NCI-H2196 treated with DMSO at 0.1 percent for 48 hours (cell line): ENCODE results near the gene LRRN3.
A peak's percentile ranks its signal among the peaks of the same experiment; 100 is the strongest.

Experiments
- DNase-seq: peaks from one replicate; lab custom pipeline; 2025; ENCODE audit not compliant: unreplicated experiment; lab: John Stamatoyannopoulos, UW

Gene LRRN3

GRCh38 chr7:111077001-111077400 is 13.9 kb upstream of the LRRN3 start:
- DNase-seq = no peak

DNA sequence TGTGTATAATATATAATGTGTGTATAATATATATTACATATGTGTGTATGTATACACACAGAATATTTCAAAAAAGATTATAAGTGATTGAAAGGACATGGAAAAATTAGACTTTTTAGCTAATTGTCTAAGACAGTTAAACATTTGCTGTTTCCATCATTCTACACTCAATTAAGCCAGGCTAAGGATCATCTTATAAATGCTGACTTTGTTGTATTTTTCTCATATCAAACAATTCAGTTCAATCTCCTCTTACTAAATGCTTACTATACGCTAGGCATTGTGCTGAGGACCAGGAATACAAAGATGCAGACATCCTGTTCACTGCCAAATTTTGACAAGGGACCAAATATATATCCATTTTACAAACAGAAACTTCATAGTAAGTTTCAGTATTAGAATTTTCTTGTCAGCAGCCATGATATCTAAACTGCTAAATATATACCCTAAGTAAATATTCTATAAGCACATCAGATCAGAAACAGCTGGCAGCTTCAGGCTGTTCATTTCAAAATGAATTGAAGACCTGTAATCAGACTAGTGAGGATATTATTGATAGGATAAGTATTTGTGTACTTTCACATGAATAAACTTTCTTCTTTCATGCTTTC is 10.3 kb upstream of the LRRN3 start:
- DNase-seq = no peak

DNA sequence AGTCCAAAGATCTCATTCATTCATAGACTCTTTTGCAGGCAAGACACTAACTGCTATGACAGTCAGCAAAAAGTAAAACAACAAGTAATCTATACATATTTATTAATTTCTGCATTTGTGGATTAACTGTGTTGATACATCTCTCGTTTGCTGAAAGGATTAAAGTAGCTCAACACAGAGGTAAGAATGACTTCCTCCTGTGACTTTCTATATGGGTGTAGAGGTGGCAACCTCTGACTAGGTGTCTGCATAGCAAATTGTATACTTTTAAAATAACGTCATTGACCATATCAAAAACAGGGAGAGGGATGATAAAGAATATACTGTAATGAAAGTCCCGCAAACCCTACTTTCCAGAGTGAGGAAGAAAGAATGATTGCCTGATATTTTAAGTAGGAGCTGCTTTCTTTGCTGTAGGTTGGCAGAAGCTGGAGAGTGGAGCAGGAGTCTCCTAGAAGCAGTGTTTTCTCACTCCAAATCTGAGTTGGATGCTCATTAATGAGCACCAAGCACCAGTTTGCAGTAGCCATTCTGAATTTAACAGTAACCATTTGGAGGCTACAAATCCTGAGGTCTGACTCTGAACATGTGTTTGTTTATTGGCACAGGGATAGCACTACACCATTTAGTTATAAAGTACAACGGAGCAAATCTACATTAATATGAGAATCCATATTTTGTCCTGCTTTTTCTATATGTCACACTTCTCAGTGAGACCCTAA is 9.2 kb upstream of the LRRN3 start:
- no peak for DNase-seq

DNA sequence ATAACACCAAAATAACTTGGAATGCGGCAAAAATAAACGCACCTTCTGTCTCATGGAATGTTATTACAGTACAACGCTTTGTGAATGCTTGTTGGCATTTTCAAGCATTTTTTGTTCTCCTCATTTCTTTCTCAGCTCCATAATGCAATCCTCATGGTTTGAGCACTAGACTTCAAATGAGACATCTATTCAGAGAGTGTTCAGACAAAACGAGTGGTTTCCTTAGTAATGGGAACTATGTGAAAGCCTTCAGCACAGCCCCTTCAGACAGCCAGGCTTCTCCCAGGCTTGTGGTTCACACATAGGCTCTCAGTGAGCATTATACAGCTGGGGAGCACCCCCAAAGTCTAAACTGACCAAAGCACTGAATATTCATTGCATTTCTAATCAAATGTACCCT is 8.6 kb upstream of the LRRN3 start:
- no peak for DNase-seq

DNA sequence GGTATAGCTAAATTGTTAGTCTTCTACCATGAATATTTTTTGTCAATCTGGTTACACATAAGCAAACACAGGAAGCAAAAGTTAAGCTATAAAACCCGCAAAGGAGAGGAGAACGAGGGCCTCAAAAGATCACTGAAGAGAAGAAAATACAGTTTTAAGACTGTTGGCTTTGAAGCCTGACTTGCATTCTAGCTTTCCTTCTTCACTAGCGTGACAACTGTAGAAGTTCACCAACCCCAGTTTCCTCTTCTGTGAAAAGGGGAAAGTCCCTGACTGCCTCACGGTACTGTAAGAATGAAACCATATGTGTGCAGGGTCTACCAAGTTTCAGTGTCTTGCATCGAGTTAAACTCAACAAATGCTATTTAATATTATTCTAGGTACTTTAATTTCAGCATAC is 7.5 kb upstream of the LRRN3 start:
- no peak for DNase-seq

DNA sequence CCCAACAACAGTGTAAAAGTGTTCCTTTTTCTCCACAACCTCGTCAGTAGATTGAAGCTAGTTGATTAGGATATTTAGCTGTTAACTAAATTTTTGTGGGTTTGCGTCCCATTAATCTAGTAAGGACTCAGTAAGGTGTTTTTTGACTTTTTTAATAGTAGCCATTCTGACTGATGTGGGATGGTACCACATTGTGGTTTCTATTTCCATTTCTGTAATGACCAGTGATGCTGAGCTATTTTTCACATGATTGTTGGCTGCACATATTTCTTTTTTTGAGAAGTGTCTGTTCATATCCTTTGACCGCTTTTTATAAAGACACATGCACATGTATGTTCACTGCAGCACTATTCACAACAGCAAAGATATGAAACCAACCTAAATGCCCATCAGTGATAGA is 5.6 kb upstream of the LRRN3 start:
- DNase-seq = no peak

DNA sequence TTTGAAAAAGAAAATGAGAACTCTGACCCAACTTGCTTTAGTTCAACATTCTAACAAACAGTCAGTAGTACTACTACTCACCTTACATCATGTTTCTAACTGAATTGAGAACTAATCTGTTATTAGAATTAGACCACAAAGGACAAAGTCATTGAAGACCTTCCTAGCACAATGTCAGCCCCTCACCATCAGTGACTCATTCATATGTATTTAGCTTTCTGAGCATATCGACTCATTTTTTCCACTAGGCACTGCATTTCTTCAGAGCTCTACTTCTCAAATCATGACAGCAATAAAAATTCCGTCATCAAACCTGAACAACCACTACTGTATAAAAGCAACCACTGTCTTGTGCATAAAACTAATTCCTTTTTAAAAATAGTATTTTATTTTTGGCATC is 4.4 kb upstream of the LRRN3 start:
- no peak for DNase-seq

GRCh38 chr7:111088328-111088727 is 2.6 kb upstream of the LRRN3 start:
- no peak for DNase-seq

DNA sequence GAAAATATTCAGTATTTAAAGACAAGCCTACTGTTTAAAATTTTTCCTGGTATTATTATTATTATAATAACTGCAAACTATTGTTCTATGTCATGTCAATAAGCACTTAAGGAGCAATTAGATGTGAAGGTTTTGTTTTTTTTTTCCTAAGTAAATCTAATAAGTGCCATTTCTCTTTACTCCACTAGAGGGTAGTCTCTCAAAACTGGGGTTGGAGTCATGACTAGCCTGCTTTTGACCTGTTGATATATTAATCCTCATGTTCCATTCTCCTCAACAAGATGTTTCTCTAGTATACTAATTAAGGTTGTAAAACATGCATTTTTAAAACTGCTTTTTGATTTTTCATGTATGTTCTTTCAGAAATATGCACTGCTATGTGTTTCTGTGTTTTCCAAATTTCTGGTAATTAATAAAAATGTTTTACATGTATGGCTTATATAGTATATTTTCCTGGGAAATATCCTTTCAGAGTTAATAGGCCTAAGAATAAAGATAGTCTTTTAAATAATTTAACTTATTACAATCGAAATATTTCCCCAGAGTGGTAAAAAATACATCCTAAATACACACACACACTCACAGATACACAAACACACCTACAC is 1.0 kb upstream of the LRRN3 start:
- DNase-seq = peak; percentile 33

GRCh38 chr7:111091593-111092358 is 849 bp downstream of the LRRN3 start:
- DNase-seq = no peak

DNA sequence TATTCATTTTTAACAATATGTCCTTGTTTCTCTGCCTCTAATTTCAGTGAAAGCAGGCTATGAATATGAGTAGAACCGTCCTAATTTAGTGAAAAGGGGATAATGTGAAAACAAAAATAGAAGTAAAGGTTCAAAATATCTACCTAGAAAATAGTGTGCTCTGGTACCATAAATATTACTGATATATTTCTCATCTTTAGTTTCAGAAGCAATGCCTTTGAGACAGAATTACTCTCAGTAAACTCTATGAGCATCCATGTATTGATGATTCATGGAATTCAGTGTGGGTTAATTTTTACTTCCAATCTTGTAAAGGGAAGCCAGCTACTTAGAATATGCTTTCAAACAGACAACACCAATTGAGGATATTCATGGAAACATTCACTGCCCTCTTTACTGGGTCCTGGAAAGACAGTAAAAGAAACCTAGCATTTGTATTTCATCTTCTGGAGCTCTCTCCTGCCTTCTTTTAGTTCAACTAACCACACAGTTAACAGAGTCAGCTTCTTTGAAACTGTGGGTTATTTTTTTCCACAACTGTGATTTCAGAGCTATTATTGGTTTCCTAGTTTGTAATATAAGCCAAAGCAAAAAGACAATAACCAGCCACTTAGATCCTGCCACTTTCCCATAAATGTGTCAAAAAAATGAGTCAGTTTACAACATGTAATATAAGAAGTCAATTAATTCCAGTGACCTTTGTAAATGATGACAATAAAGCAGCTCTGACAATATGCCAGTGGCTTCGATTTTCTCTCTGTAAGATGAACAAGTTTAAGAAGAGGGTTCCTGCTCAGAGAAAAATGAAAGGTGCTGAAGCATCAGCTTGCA is 1.7 kb downstream of the LRRN3 start:
- no peak for DNase-seq

GRCh38 chr7:111093496-111093895 is 2.6 kb downstream of the LRRN3 start:
- no peak for DNase-seq

DNA sequence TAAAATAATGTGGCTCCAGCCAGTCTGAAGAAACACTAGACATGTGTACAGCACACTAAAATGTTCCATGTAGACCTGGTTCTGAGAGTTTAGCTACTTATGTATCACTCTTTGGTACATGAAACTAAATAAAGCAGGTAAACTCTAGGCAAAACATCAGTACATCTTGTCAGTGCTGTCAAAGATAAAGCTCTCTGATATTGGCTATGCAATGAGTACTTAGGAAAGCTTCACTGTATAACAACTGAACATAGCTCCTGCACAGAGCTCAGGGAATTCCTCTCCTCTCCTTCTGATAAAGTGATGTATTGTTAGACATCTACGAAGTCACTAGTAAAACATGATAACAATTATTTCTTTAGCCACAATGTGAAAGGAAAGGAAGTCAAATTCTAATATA is 3.5 kb downstream of the LRRN3 start:
- DNase-seq = no peak

DNA sequence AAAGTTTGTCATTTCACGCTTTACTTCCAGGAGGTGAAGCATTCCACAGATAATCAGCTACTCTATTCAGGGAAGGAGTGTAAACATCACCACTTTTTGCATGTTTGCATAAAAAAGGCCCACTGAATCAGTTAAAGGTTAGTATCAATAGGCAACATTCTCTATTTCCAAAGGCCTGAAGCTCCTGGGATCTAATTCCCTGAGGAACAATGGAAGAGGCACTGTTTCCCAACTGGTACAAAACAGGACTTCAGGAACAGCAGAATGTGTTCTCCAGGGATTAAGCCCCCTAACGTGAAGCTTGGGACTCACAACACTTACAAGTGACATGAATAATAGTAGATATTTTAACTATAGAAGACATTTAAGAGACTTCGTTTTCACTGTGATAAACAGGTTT is 6.1 kb downstream of the LRRN3 start:
- DNase-seq = no peak

- no peak for DNase-seq
Measured at GRCh38 chr7:111098011-111098925, 7.3 kb downstream of the LRRN3 start.

GRCh38 chr7:111098926-111099250 is 8.0 kb downstream of the LRRN3 start:
- no peak for DNase-seq

GRCh38 chr7:111101856-111102646 is 11.1 kb downstream of the LRRN3 start:
- DNase-seq = no peak

DNA sequence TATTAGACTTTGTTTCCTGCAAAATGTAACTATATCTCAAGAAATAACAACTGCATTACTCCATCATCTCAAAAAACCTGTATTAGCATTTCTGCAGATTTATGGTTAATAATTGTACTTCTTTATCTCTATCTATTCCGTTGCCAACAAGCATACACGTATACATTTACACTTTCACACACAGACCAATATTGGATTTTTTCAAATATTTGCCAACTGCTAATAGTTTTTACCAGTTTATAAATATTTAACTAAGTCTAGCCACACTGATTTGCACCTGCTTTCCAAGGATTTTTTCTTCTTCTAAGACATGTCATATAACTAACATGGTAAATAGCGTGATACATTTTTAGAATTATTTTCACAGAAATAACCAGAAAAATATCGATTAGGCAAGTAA is 12.2 kb downstream of the LRRN3 start:
- no peak for DNase-seq

DNA sequence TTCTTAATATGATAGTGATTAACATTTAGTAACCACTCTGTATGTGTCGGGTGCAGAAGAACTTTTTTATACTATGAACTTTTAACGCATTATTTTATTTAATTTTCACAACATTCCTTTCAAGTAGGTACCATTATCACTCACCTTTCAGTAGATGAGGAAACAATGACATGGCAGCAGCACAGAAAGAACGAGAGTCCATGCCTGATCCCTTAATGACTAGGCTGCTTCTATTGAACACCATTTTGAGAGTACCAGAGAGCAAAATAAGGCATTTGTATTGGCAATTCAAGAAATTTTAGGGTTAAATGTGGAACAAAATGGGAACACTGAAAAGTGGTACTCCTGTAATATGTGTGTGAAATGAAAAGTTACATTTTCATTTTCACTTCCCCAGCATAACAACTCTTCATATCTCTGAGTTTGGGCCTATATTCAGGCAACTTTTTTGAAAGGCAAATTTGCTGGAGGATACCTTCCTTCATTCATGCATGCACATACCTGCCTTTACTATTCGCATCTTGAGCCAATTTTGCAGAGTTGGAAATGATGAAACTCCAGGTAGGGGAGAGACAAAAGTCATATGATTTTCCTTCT is 12.8 kb downstream of the LRRN3 start:
- DNase-seq = no peak
